Neural cell (in vitro differentiated cells): Measurements from ENCODE around the gene MS4A4E. TPM values are rescaled to one million over a fixed set of nuclear protein-coding genes. Genes with fewer than 3 reads are reported as not detected.

Experiments
- H2AFZ ChIP-seq: fragments of 200-600, 300-800 bp; sonication (generic), shearing (Covaris generic); 2 replicates; pipeline ENCODE4 v1.6.0; 2014; ENCODE audit warnings: low read depth, mild to moderate bottlenecking, antibody characterized with exemption, low read length, moderate library complexity
- H3F3A ChIP-seq: fragments of 200-600 bp; shearing (Covaris generic); 2 replicates; pipeline ENCODE4 v1.6.1; 2016; ENCODE audit warnings: mild to moderate bottlenecking, moderate library complexity, mixed read lengths, antibody characterized with exemption, low read length; ENCODE audit not compliant: insufficient read depth, poor library complexity, severe bottlenecking
- H3K27ac ChIP-seq: fragments of 200-600, 300-800 bp; sonication (generic), shearing (Covaris generic); 2 replicates; pipeline ENCODE4 v1.5.1; 2014; ENCODE audit warnings: mild to moderate bottlenecking, low read length, moderate library complexity
- H3K27me3 ChIP-seq: fragments of 300-800, 200-600 bp; sonication (generic), shearing (Covaris generic); 2 replicates; pipeline ENCODE4 v1.6.0; 2014; ENCODE audit warnings: mild to moderate bottlenecking, low read depth, low read length, moderate library complexity; ENCODE audit not compliant: insufficient read depth
- H3K36me3 ChIP-seq: fragments of 300-800, 200-600 bp; sonication (generic), shearing (Covaris generic); 2 replicates; pipeline ENCODE4 v1.5.1; 2014; ENCODE audit warnings: mild to moderate bottlenecking, antibody characterized with exemption, low read length, moderate library complexity; ENCODE audit not compliant: insufficient read depth
- H3K4me2 ChIP-seq: fragments of 300-800, 200-600 bp; sonication (generic), shearing (Covaris generic); 2 replicates; pipeline ENCODE4 v1.6.0; 2014; ENCODE audit warnings: mild to moderate bottlenecking, low read length
- H3K4me3 ChIP-seq: fragments of 300-800, 200-600 bp; sonication (generic), shearing (Covaris generic); 2 replicates; pipeline ENCODE4 v1.5.1; 2014; ENCODE audit warnings: mild to moderate bottlenecking, low read length, moderate library complexity
- H3K79me2 ChIP-seq: fragments of 200-600 bp; shearing (Covaris generic); replicated peaks from 2 replicates; pipeline ENCODE4 v1.6.0; 2014; ENCODE audit warnings: mild to moderate bottlenecking, low read length, moderate library complexity; ENCODE audit not compliant: insufficient read depth
- H3K9ac ChIP-seq: fragments of 300-800, 200-600 bp; sonication (generic), shearing (Covaris generic); 2 replicates; pipeline ENCODE4 v1.6.1; 2016; ENCODE audit warnings: mild to moderate bottlenecking, low read length, mixed read lengths
- H3K9me2 ChIP-seq: fragments of 200-600 bp; shearing (Covaris generic); 2 replicates; pipeline ENCODE4 v1.6.1; 2016; ENCODE audit warnings: mild to moderate bottlenecking, low read length, mixed read lengths; ENCODE audit not compliant: insufficient read depth
- H3K9me3 ChIP-seq: fragments of 200-600, 300-800 bp; sonication (generic), shearing (Covaris generic); 2 replicates; pipeline ENCODE4 v1.6.1; 2016; ENCODE audit warnings: mild to moderate bottlenecking, mixed run types, low read length, moderate library complexity, mixed read lengths
- H4K20me1 ChIP-seq: fragments of 200-600 bp; shearing (Covaris generic); 2 replicates; pipeline ENCODE4 v1.6.1; 2016; ENCODE audit warnings: mild to moderate bottlenecking, mixed run types; ENCODE audit not compliant: insufficient read depth
- CTCF ChIP-seq: fragments of 450-650 bp; IDR thresholded peaks from 2 replicates; pipeline ENCODE4 v1.5.1; 2014; ENCODE audit warnings: antibody characterized with exemption, mild to moderate bottlenecking, moderate library complexity; ENCODE audit not compliant: poor library complexity, severe bottlenecking
- EP300 ChIP-seq: fragments of 450-650 bp; conservative IDR thresholded peaks from 2 replicates; pipeline ENCODE4 v1.6.1; 2014; ENCODE audit warnings: antibody characterized with exemption, mild to moderate bottlenecking, moderate library complexity; ENCODE audit not compliant: poor library complexity, severe bottlenecking
- EZH2 ChIP-seq: fragments of 200-600, 300-800 bp; shearing (Covaris generic), sonication (generic); IDR thresholded peaks from 2 replicates; pipeline ENCODE4 v1.6.1; 2014; ENCODE audit warnings: antibody characterized with exemption, low read length, borderline replicate concordance, mild to moderate bottlenecking; ENCODE audit not compliant: insufficient read depth, poor library complexity, severe bottlenecking
- MXI1 ChIP-seq: fragments of 450-650 bp; conservative IDR thresholded peaks from 2 replicates; pipeline ENCODE4 v1.6.1; 2014; ENCODE audit warnings: antibody characterized with exemption, mild to moderate bottlenecking; ENCODE audit not compliant: poor library complexity, severe bottlenecking
- POLR2AphosphoS5 ChIP-seq: IDR thresholded peaks from 2 replicates; pipeline ENCODE4 v1.6.1; 2012
- RAD21 ChIP-seq: fragments of 450-650 bp; conservative IDR thresholded peaks from 2 replicates; pipeline ENCODE4 v1.6.1; 2014; ENCODE audit warnings: antibody characterized with exemption, mild to moderate bottlenecking, moderate library complexity
- SMC3 ChIP-seq: fragments of 450-650 bp; conservative IDR thresholded peaks from 2 replicates; pipeline ENCODE4 v1.6.1; 2014; ENCODE audit warnings: antibody characterized with exemption, mild to moderate bottlenecking, moderate library complexity; ENCODE audit not compliant: poor library complexity
- TAF1 ChIP-seq: IDR thresholded peaks from 2 replicates; pipeline ENCODE4 v1.6.1; 2012; ENCODE audit warnings: low read depth
- polyA plus RNA-seq: library from polyadenylated mRNA; depleted of rRNA; stranded (reverse); fragments of >200 nt; gene quantifications from 2 replicates; pipeline ENCODE4 v1.2.3, GENCODE V29; 2014
- TF ChIP-seq, protein P1 (sequence below): IDR thresholded peaks from 2 replicates; pipeline ENCODE4 v1.6.1; 2012; ENCODE audit warnings: borderline replicate concordance

MS4A4E gene
- polyA plus RNA-seq, 1 donor from 2014 or later = not detected

DNA sequence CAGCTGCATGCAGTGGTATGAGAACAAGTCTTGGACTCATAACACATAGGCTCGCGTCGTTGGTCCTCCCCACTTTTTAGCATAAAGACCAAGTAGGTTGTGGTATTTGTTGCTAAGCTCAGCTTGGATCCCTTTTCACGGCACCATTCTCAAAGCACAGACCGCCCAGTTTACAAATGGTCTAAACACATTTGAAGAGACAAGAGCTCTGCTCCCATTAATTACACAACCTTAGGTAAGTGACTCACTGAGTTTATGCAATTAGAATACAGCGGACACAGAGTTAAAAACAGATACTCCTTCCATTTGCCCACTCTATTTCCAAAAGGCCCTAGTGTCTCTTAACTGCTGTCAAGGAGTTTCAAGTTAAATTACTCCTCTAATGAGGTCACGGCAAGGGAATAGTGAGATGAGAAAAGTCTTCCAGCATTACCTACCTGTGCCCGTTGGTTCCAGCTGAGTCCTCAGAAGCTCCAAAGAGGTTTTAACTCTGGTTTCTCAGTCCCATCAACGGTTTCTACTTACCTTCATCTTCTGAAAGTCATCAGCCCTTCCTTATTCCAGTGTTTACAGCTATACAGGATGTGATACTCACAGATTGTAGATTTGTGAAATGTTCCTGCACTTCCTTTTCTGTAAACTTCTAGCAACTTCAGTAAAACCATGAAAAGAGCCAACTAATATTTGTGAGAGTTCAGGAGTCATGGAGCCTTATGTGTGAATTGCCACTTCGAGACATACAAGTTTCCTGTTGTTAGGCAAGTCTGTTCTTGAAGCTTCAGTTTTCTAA is 60.2 kb downstream of the MS4A4E start, which contains the start of gene MS4A6A:
MS4A6A (minus strand) TSS at position 543 of the 790 bp plus-strand sequence. CDS start 1,356 bp downstream, outside the sequence.
- no peaks in the 10 kb centered on the region for H3K9me3 ChIP-seq
- no peak within 1 kb of the TSS for H3K9ac ChIP-seq
- H3F3A ChIP-seq = no peaks in the 10 kb centered on the region
- no peak within 1 kb of the TSS for H3K4me2 ChIP-seq
- no peaks in the 10 kb centered on the region for H3K9me2 ChIP-seq
- no peak within 1 kb of the TSS for H3K27ac ChIP-seq
- H3K27me3 ChIP-seq = no peaks in the 10 kb centered on the region
- H3K4me3 ChIP-seq = no peak within 1 kb of the TSS
- TF ChIP-seq POLR2AphosphoS5 (no peak), MXI1 (no peak), SMC3 (no peak), EZH2 (no peak), CTCF (no peak), RAD21 (no peak), EP300 (no peak), TAF1 (no peak)
- TF ChIP-seq, protein P1, sequence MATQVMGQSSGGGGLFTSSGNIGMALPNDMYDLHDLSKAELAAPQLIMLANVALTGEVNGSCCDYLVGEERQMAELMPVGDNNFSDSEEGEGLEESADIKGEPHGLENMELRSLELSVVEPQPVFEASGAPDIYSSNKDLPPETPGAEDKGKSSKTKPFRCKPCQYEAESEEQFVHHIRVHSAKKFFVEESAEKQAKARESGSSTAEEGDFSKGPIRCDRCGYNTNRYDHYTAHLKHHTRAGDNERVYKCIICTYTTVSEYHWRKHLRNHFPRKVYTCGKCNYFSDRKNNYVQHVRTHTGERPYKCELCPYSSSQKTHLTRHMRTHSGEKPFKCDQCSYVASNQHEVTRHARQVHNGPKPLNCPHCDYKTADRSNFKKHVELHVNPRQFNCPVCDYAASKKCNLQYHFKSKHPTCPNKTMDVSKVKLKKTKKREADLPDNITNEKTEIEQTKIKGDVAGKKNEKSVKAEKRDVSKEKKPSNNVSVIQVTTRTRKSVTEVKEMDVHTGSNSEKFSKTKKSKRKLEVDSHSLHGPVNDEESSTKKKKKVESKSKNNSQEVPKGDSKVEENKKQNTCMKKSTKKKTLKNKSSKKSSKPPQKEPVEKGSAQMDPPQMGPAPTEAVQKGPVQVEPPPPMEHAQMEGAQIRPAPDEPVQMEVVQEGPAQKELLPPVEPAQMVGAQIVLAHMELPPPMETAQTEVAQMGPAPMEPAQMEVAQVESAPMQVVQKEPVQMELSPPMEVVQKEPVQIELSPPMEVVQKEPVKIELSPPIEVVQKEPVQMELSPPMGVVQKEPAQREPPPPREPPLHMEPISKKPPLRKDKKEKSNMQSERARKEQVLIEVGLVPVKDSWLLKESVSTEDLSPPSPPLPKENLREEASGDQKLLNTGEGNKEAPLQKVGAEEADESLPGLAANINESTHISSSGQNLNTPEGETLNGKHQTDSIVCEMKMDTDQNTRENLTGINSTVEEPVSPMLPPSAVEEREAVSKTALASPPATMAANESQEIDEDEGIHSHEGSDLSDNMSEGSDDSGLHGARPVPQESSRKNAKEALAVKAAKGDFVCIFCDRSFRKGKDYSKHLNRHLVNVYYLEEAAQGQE = no peak
- H3K79me2 ChIP-seq = no peaks in the 10 kb centered on the region
- no peaks in the 10 kb centered on the region for H4K20me1 ChIP-seq
- no peak within 1 kb of the TSS for H2AFZ ChIP-seq
- no peaks in the 10 kb centered on the region for H3K36me3 ChIP-seq

GRCh38 chr11:60175860-60176275 is 67.1 kb downstream of the MS4A4E start:
- TF ChIP-seq CTCF (no peak), EZH2 (no peak), SMC3 (no peak)
- Histone ChIP-seq H3K27ac (no peak overlapping the region), H4K20me1 (no peaks in the 10 kb centered on the region), H3K79me2 (no peaks in the 10 kb centered on the region), H3K9me3 (no peaks in the 10 kb centered on the region), H3K9me2 (no peaks in the 10 kb centered on the region), H3K4me2 (no peak overlapping the region), H3K9ac (no peak overlapping the region), H3K4me3 (no peak overlapping the region), H3K36me3 (no peaks in the 10 kb centered on the region), H2AFZ (no peak overlapping the region), H3K27me3 (no peaks in the 10 kb centered on the region), H3F3A (no peaks in the 10 kb centered on the region)
